ENCODE data around the gene HK1. TPM values are rescaled to one million over a fixed set of nuclear protein-coding genes. Genes with fewer than 3 reads are reported as not detected.
"Not testable (repeated sequence)": the region's sequence is repeated elsewhere in the genome, so short reads cannot be mapped to it uniquely, and the experiment has no call there.

HK1 gene
- total RNA-seq, 4 donors from 2014 or later, result 17.9 to 77.6 (median 43.6) TPM

- Histone ChIP-seq H3K4me1 (no peaks in the 10 kb centered on the region), H3K36me3 (no peaks in the 10 kb centered on the region), H3K9me3 (no peaks in the 10 kb centered on the region), H3K27ac (no peak overlapping the region), H3K4me3 (no peak overlapping the region), H3K27me3 (no peaks in the 10 kb centered on the region)
- DNase-seq, result no peak
- no peak for TF ChIP-seq POLR2A (IDR thresholded peaks at IDR 0.05)
- TF ChIP-seq CTCF (IDR thresholded peaks at IDR 0.05), result no peak
- intact Hi-C loops (cut with DNase I; ENCODE audit: low total_unique reads), result no loop called here
Observed at GRCh38 chr10:69246581-69247312, 31.5 kb upstream of the HK1 start.

GRCh38 chr10:69247313-69247710 lies 31.0 kb upstream of the HK1 start:
- TF ChIP-seq POLR2A (IDR thresholded peaks at IDR 0.05) (no peak), CTCF (IDR thresholded peaks at IDR 0.05) (no peak)
- no peaks in the 10 kb centered on the region for H3K36me3 ChIP-seq
- no peak overlapping the region for H3K27ac ChIP-seq
- H3K27me3 ChIP-seq, result no peaks in the 10 kb centered on the region
- H3K4me1 ChIP-seq, result no peaks in the 10 kb centered on the region
- H3K4me3 ChIP-seq, result no peak overlapping the region
- H3K9me3 ChIP-seq, result no peaks in the 10 kb centered on the region
- intact Hi-C loops (cut with DNase I; ENCODE audit: low total_unique reads), result no loop called here
- DNase-seq, result no peak

GRCh38 chr10:69248117-69248730 lies 30.1 kb upstream of the HK1 start:
- intact Hi-C loops (cut with DNase I; ENCODE audit: low total_unique reads), result no loop called here
- TF ChIP-seq CTCF (IDR thresholded peaks at IDR 0.05), result no peak
- no peak for TF ChIP-seq POLR2A (IDR thresholded peaks at IDR 0.05)
- H3K4me1 ChIP-seq, result no peaks in the 10 kb centered on the region
- H3K27ac ChIP-seq, result no peak overlapping the region
- no peaks in the 10 kb centered on the region for H3K27me3 ChIP-seq
- DNase-seq, result no peak
- H3K9me3 ChIP-seq, result no peaks in the 10 kb centered on the region
- no peaks in the 10 kb centered on the region for H3K36me3 ChIP-seq
- no peak overlapping the region for H3K4me3 ChIP-seq

GRCh38 chr10:69250041-69250440 lies 28.3 kb upstream of the HK1 start:
- TF ChIP-seq POLR2A (IDR thresholded peaks at IDR 0.05), result no peak
- TF ChIP-seq CTCF (IDR thresholded peaks at IDR 0.05), result no peak
- no peaks in the 10 kb centered on the region for H3K27me3 ChIP-seq
- H3K36me3 ChIP-seq, result no peaks in the 10 kb centered on the region
- H3K4me3 ChIP-seq, result no peak overlapping the region
- H3K4me1 ChIP-seq, result no peaks in the 10 kb centered on the region
- DNase-seq, result no peak
- no peak overlapping the region for H3K27ac ChIP-seq
- intact Hi-C loops (cut with DNase I; ENCODE audit: low total_unique reads), result no loop called here
- H3K9me3 ChIP-seq, result no peaks in the 10 kb centered on the region

GRCh38 chr10:69251417-69251816 lies 26.9 kb upstream of the HK1 start:
- H3K27ac ChIP-seq; DNase-seq; intact Hi-C loops (cut with DNase I; ENCODE audit: low total_unique reads); H3K27me3 ChIP-seq; H3K9me3 ChIP-seq; H3K36me3 ChIP-seq; H3K4me3 ChIP-seq; H3K4me1 ChIP-seq: not testable (repeated sequence)

Measured in uterus (tissue), 4 donors.